Neuronal stem cell (in vitro differentiated cells): ENCODE data around the gene BCHE.

Experiments
- DNase-seq: peaks from one replicate; pipeline ENCODE4 v3.0.0-alpha.2; 2013; ENCODE audit warnings: low spot score
- H2AFZ ChIP-seq: one replicate; pipeline ENCODE4 v1.6.1; 2013; ENCODE audit warnings: mild to moderate bottlenecking, low read length, inconsistent platforms
- H2AK5ac ChIP-seq: 2 replicates; pipeline ENCODE4 v1.6.1; 2013; ENCODE audit warnings: low read depth, mild to moderate bottlenecking, inconsistent platforms, low read length, moderate library complexity, mixed read lengths
- H2BK120ac ChIP-seq: 2 replicates; pipeline ENCODE4 v1.6.1; 2013; ENCODE audit warnings: low read depth, mild to moderate bottlenecking, inconsistent platforms, low read length, moderate library complexity, mixed read lengths
- H2BK12ac ChIP-seq: one replicate; pipeline ENCODE4 v1.6.1; 2013; ENCODE audit warnings: low read length, inconsistent platforms
- H2BK15ac ChIP-seq: 2 replicates; pipeline ENCODE4 v1.6.1; 2013; ENCODE audit warnings: mild to moderate bottlenecking, low read length, inconsistent platforms, mixed read lengths
- H2BK5ac ChIP-seq: one replicate; pipeline ENCODE4 v1.6.1; 2013; ENCODE audit warnings: inconsistent platforms, mild to moderate bottlenecking, low read length, moderate library complexity
- H3K14ac ChIP-seq: one replicate; pipeline ENCODE4 v1.6.1; 2013; ENCODE audit warnings: low read length, inconsistent platforms
- H3K18ac ChIP-seq: 2 replicates; pipeline ENCODE4 v1.6.1; 2013; ENCODE audit warnings: low read length, inconsistent platforms
- H3K23ac ChIP-seq: 2 replicates; pipeline ENCODE4 v1.6.1; 2013; ENCODE audit warnings: low read depth, mild to moderate bottlenecking, mixed read lengths, low read length, inconsistent platforms; ENCODE audit not compliant: poor library complexity
- H3K27ac ChIP-seq: replicated peaks from 3 replicates; pipeline ENCODE4 v1.5.1; 2013; ENCODE audit warnings: low read length, inconsistent platforms
- H3K27me3 ChIP-seq, 3 experiments: 2 replicates each; pipeline ENCODE4 v1.6.1; 2013; ENCODE audit warnings: low read length in 3 of 3, mild to moderate bottlenecking in 2 of 3, inconsistent platforms in 1 of 3, low read depth in 1 of 3, mixed read lengths in 1 of 3, moderate library complexity in 1 of 3; ENCODE audit not compliant: control insufficient read depth in 3 of 3, insufficient read depth in 3 of 3
- H3K36me3 ChIP-seq, 2 donors: replicated peaks in 1 of 2; 2 replicates each; pipeline ENCODE4 v1.6.1; 2013; ENCODE audit warnings: low read length in 2 of 2; ENCODE audit not compliant: control insufficient read depth in 2 of 2, insufficient read depth in 2 of 2
- H3K4ac ChIP-seq: 2 replicates; pipeline ENCODE4 v1.6.1; 2013; ENCODE audit warnings: inconsistent platforms, mild to moderate bottlenecking, low read length, moderate library complexity
- H3K4me1 ChIP-seq, 2 donors: 1 replicate in 1 of 2; 2 replicates in 1 of 2; pipeline ENCODE4 v1.6.1; 2013; ENCODE audit warnings: low read length in 2 of 2, low read depth in 1 of 2; ENCODE audit not compliant: control insufficient read depth in 2 of 2, insufficient read depth in 1 of 2
- H3K4me2 ChIP-seq: one replicate; pipeline ENCODE4 v1.6.1; 2013; ENCODE audit warnings: mild to moderate bottlenecking, low read length, inconsistent platforms; ENCODE audit not compliant: insufficient read depth, poor library complexity, severe bottlenecking
- H3K4me3 ChIP-seq, 2 donors: 2 replicates each; pipeline ENCODE4 v1.5.1; 2013; ENCODE audit warnings: low read length in 2 of 2, mild to moderate bottlenecking in 2 of 2, inconsistent platforms in 1 of 2, moderate library complexity in 1 of 2
- H3K79me1 ChIP-seq: one replicate; pipeline ENCODE4 v1.6.1; 2013; ENCODE audit warnings: low read depth, mild to moderate bottlenecking, inconsistent platforms, low read length, moderate library complexity
- H3K9ac ChIP-seq: one replicate; pipeline ENCODE4 v1.6.1; 2013; ENCODE audit warnings: mild to moderate bottlenecking, low read depth, low read length, inconsistent platforms; ENCODE audit not compliant: poor library complexity
- H3K9me3 ChIP-seq, 2 donors: replicated peaks in 1 of 2; 2 replicates each; pipeline versions ENCODE3 to v1.6.1; 2013; ENCODE audit warnings: low read length in 2 of 2, mild to moderate bottlenecking in 2 of 2, inconsistent platforms in 1 of 2, low read depth in 1 of 2, mixed read lengths in 1 of 2, moderate library complexity in 1 of 2; ENCODE audit not compliant: control insufficient read depth in 2 of 2, insufficient read depth in 1 of 2
- H4K8ac ChIP-seq: one replicate; pipeline ENCODE4 v1.6.1; 2013; ENCODE audit warnings: low read depth, mild to moderate bottlenecking, inconsistent platforms, low read length, moderate library complexity
- H4K91ac ChIP-seq: one replicate; pipeline ENCODE4 v1.6.1; 2013; ENCODE audit warnings: low read length, low read depth, mild to moderate bottlenecking, inconsistent platforms; ENCODE audit not compliant: poor library complexity
- WGBS, 2 donors: extraction: QIAGEN DNeasy Blood & Tissue Kit; methylation state at CpG; one replicate each; pipeline ENCODE4 v1.1.7; 2013; ENCODE audit warnings: missing lambda C conversion rate in 2 of 2, mixed read lengths in 1 of 2; ENCODE audit not compliant: insufficient read length in 2 of 2, insufficient replicate concordance in 1 of 2; ENCODE audit errors: extremely low coverage in 2 of 2; 5-methylcytosine and 5-hydroxymethylcytosine counted together

BCHE gene

GRCh38 chr3:165778891-165779290, 58.3 kb downstream of the BCHE start:
- no peak overlapping the region for H3K4me3 ChIP-seq
- H3K27me3 ChIP-seq, result no peaks in the 10 kb centered on the region
- H2BK120ac ChIP-seq, result no peak overlapping the region
- no peak overlapping the region for H2AFZ ChIP-seq
- no peak overlapping the region for H2BK12ac ChIP-seq
- H4K91ac ChIP-seq, result no peak overlapping the region
- H3K36me3 ChIP-seq, result peaks cover 0 to 4% of the 10 kb centered on the region in 2 donors
- no peak overlapping the region for H2AK5ac ChIP-seq
- H2BK5ac ChIP-seq, result no peak overlapping the region
- H3K9ac ChIP-seq, result no peak overlapping the region
- H3K18ac ChIP-seq, result no peak overlapping the region
- H4K8ac ChIP-seq, result no peak overlapping the region
- no peak overlapping the region for H3K27ac ChIP-seq
- H3K4me2 ChIP-seq, result no peak overlapping the region
- H3K23ac ChIP-seq, result no peak overlapping the region
- no peak overlapping the region for H3K4ac ChIP-seq
- H3K14ac ChIP-seq, result no peak overlapping the region
- no peaks in the 10 kb centered on the region for H3K4me1 ChIP-seq
- H2BK15ac ChIP-seq, result no peak overlapping the region
- H3K9me3 ChIP-seq, result peaks cover 0 to 4% of the 10 kb centered on the region in 2 donors
- no CpG with 5 or more reads among the region's 2 CpGs for WGBS, 2 donors
- no peak for DNase-seq
- no peaks in the 10 kb centered on the region for H3K79me1 ChIP-seq

DNA sequence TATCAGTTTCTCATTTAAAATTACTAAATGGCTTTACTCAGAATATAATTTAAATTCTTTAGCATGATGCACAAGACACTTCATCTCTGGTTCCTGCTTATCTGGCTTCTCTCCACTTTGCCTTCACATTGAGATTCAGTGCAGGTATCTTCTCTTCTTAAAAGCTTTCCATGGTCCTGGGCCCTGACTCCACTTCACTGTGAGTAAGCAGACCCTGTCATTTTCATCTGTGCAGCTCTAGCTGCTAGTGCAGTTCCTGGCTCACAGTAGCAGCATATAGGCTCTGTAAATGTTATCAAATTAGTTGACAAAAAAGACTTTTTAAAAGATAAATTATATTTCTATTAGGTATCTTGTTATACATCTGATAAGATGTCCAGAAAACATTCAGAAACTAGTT, 58.8 kb downstream of the BCHE start:
- Histone ChIP-seq H3K18ac (no peak overlapping the region), H2BK120ac (no peak overlapping the region), H2BK15ac (no peak overlapping the region), H2BK5ac (no peak overlapping the region), H3K14ac (no peak overlapping the region), H4K8ac (no peak overlapping the region), H3K9ac (no peak overlapping the region), H3K4me1 (no peaks in the 10 kb centered on the region), H4K91ac (no peak overlapping the region), H2AK5ac (no peak overlapping the region), H3K23ac (no peak overlapping the region), H3K27me3 (no peaks in the 10 kb centered on the region), H3K4ac (no peak overlapping the region), H3K4me3 (no peak overlapping the region), H2BK12ac (no peak overlapping the region), H3K4me2 (no peak overlapping the region), H3K79me1 (no peaks in the 10 kb centered on the region), H3K9me3 (peaks cover 0 to 4% of the 10 kb centered on the region in 2 donors), H3K27ac (no peak overlapping the region), H3K36me3 (peaks cover 0 to 4% of the 10 kb centered on the region in 2 donors), H2AFZ (no peak overlapping the region)
- DNase-seq, result no peak

GRCh38 chr3:165775824-165776223, 61.4 kb downstream of the BCHE start:
- Histone ChIP-seq H2BK15ac (no peak overlapping the region), H3K23ac (no peak overlapping the region), H3K79me1 (no peaks in the 10 kb centered on the region), H3K36me3 (no peaks in the 10 kb centered on the region), H2AFZ (no peak overlapping the region), H4K8ac (no peak overlapping the region), H3K27me3 (no peaks in the 10 kb centered on the region), H2BK12ac (no peak overlapping the region), H4K91ac (no peak overlapping the region), H3K4me1 (no peaks in the 10 kb centered on the region), H3K9ac (no peak overlapping the region), H3K4ac (no peak overlapping the region), H3K18ac (no peak overlapping the region), H3K4me2 (no peak overlapping the region), H3K27ac (no peak overlapping the region), H3K4me3 (no peak overlapping the region), H3K14ac (no peak overlapping the region), H2AK5ac (no peak overlapping the region), H2BK5ac (no peak overlapping the region), H2BK120ac (no peak overlapping the region), H3K9me3 (peaks cover 0 to 4% of the 10 kb centered on the region in 2 donors)
- no peak for DNase-seq
- WGBS, 2 donors, result no CpG with 5 or more reads among the region's 3 CpGs

DNA sequence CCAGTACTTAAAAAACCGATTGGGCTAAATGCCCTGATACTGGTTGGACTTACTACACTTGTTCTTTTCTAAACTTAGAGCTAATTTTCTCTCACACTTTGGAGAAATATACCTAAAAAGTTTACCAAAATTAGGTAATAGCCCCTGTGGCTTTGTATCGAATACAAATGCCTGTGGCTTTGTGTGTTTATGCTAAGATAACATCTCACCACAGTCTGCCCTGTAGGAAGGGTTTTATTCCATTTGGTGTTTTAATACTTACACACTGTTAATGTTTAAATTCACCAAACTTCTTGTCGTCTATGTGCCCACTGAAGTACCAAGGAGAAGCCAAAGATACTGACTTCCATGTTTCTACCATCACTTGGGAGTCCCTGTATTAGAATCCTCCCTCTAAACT, 66.4 kb downstream of the BCHE start:
- H3K79me1 ChIP-seq, result no peaks in the 10 kb centered on the region
- no peaks in the 10 kb centered on the region for H3K27me3 ChIP-seq
- no peak overlapping the region for H4K91ac ChIP-seq
- no peak overlapping the region for H3K4me3 ChIP-seq
- no peak overlapping the region for H2BK15ac ChIP-seq
- WGBS, 2 donors, result no CpG with 5 or more reads among the region's 3 CpGs
- H2BK120ac ChIP-seq, result no peak overlapping the region
- no peak overlapping the region for H3K4ac ChIP-seq
- no peak overlapping the region for H3K9ac ChIP-seq
- H3K27ac ChIP-seq, result no peak overlapping the region
- no peak overlapping the region for H3K4me2 ChIP-seq
- H2AK5ac ChIP-seq, result no peak overlapping the region
- H3K9me3 ChIP-seq, result no peaks in the 10 kb centered on the region
- no peak overlapping the region for H3K14ac ChIP-seq
- H4K8ac ChIP-seq, result no peak overlapping the region
- no peak overlapping the region for H2BK12ac ChIP-seq
- H3K18ac ChIP-seq, result no peak overlapping the region
- no peaks in the 10 kb centered on the region for H3K36me3 ChIP-seq
- no peak overlapping the region for H3K23ac ChIP-seq
- H2BK5ac ChIP-seq, result no peak overlapping the region
- H3K4me1 ChIP-seq, result peaks cover 3 to 12% of the 10 kb centered on the region in 2 donors
- H2AFZ ChIP-seq, result no peak overlapping the region
- DNase-seq, result no peak
